ENCODE data around the gene TACR1. TPM values are rescaled to one million over a fixed set of nuclear protein-coding genes. Genes with fewer than 3 reads are reported as not detected.

TACR1 gene
- total and polyA plus RNA-seq, 2 of the 13 experiments (the other 11 are each of a cell fraction or from before 2014, with no cell fraction given) = not detected

DNA sequence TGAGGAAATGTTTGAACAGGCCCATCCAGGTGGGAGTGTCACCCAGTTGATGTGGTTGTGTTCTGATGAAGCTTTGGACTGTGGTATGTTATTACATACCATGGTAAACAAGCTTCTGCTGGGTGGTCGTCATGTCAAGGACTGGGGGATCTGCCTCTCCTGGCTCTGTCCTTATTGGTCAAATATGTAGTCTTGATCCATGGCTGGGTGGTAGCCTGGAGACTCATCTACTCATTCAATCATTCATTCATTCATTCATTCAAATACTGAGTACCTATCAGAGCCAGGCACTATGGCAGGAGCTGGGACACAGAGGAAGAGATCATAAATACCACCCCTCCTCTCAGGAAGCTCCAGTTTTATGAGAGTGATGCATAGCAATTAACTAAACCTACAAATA is 60.8 kb downstream of the TACR1 start:
- Histone ChIP-seq H3K4me2 (ENCODE audit: low read depth, low read length) (no peak overlapping the region), H3K4me1 (ENCODE audit: insufficient read depth, low read length) (no peaks in the 10 kb centered on the region), H3K9me3 (ENCODE audit: low read length) (no peaks in the 10 kb centered on the region), H2AFZ (ENCODE audit: low read length) (no peak overlapping the region), H3K27ac (ENCODE audit: extremely low read length, insufficient read depth, low read length) (no peak overlapping the region), H3K36me3 (replicated peaks in 1 of 2; ENCODE audit: control insufficient read depth in 1 of 2, insufficient read depth in 2 of 2, low read length in 2 of 2) (no peaks in the 10 kb centered on the region), H3K9ac (ENCODE audit: insufficient read depth, low read depth, low read length) (no peak overlapping the region), H3K27me3 (ENCODE audit: control insufficient read depth in 1 of 2, insufficient read depth in 2 of 2, low read length in 2 of 2) (no peaks in the 10 kb centered on the region), H4K20me1 (ENCODE audit: insufficient read depth, low read length) (no peaks in the 10 kb centered on the region), H3K79me2 (ENCODE audit: insufficient read depth, low read length) (no peaks in the 10 kb centered on the region), H3K4me3 (replicated peaks in 1 of 3; ENCODE audit: insufficient read depth in 1 of 3, low read depth in 2 of 3, low read length in 3 of 3) (no peak overlapping the region)
- in situ Hi-C loops (cut with HindIII; ENCODE audit: extremely low pct_ligation_motif_present, low pct_unique_long_range_greater_than_20kb) = no loop called here
- 17% methylated on average over 1 of the region's 1 CpG for WGBS (ENCODE audit: low lambda C conversion rate)
- intact Hi-C loops (cut with micrococcal nuclease; ENCODE audit: unreplicated experiment) = no loop called here
- DNase-seq (ENCODE audit: low spot score) = no peak
- no peak for FAIRE-seq
- CTCF ChIA-PET (ENCODE audit: low intra/inter-chr PET ratio, low total read pairs) = no interaction called here
- BruUV-seq (replicated peaks) = no TSS peak
- ATAC-seq = no peak
- TF ChIP-seq, protein P1, sequence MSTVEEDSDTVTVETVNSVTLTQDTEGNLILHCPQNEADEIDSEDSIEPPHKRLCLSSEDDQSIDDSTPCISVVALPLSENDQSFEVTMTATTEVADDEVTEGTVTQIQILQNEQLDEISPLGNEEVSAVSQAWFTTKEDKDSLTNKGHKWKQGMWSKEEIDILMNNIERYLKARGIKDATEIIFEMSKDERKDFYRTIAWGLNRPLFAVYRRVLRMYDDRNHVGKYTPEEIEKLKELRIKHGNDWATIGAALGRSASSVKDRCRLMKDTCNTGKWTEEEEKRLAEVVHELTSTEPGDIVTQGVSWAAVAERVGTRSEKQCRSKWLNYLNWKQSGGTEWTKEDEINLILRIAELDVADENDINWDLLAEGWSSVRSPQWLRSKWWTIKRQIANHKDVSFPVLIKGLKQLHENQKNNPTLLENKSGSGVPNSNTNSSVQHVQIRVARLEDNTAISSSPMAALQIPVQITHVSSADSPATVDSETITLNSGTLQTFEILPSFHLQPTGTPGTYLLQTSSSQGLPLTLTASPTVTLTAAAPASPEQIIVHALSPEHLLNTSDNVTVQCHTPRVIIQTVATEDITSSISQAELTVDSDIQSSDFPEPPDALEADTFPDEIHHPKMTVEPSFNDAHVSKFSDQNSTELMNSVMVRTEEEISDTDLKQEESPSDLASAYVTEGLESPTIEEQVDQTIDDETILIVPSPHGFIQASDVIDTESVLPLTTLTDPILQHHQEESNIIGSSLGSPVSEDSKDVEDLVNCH (CRISPR knock-in tag; IDR thresholded peaks at IDR 0.05) = no peak
- TF ChIP-seq ZNF20 (CRISPR knock-in tag; IDR thresholded peaks at IDR 0.05) = no peak
- no peak for TF ChIP-seq ZNF383 (CRISPR knock-in tag; IDR thresholded peaks at IDR 0.05; ENCODE audit: borderline replicate concordance)
- no peak for TF ChIP-seq ZNF792 (CRISPR knock-in tag; IDR thresholded peaks at IDR 0.05)
- TF ChIP-seq, protein P2, sequence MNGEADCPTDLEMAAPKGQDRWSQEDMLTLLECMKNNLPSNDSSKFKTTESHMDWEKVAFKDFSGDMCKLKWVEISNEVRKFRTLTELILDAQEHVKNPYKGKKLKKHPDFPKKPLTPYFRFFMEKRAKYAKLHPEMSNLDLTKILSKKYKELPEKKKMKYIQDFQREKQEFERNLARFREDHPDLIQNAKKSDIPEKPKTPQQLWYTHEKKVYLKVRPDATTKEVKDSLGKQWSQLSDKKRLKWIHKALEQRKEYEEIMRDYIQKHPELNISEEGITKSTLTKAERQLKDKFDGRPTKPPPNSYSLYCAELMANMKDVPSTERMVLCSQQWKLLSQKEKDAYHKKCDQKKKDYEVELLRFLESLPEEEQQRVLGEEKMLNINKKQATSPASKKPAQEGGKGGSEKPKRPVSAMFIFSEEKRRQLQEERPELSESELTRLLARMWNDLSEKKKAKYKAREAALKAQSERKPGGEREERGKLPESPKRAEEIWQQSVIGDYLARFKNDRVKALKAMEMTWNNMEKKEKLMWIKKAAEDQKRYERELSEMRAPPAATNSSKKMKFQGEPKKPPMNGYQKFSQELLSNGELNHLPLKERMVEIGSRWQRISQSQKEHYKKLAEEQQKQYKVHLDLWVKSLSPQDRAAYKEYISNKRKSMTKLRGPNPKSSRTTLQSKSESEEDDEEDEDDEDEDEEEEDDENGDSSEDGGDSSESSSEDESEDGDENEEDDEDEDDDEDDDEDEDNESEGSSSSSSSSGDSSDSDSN (CRISPR knock-in tag; IDR thresholded peaks at IDR 0.05) = no peak
- TF ChIP-seq, protein P3, sequence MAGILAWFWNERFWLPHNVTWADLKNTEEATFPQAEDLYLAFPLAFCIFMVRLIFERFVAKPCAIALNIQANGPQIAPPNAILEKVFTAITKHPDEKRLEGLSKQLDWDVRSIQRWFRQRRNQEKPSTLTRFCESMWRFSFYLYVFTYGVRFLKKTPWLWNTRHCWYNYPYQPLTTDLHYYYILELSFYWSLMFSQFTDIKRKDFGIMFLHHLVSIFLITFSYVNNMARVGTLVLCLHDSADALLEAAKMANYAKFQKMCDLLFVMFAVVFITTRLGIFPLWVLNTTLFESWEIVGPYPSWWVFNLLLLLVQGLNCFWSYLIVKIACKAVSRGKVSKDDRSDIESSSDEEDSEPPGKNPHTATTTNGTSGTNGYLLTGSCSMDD (CRISPR knock-in tag; IDR thresholded peaks at IDR 0.05) = no peak
- TF ChIP-seq ZNF761 (CRISPR knock-in tag; conservative IDR thresholded peaks at IDR 0.05) = no peak
- no peak for TF ChIP-seq ZNF577 (CRISPR knock-in tag; IDR thresholded peaks at IDR 0.05; ENCODE audit: borderline replicate concordance, low read depth)
- TF ChIP-seq BCL6 (CRISPR knock-in tag; IDR thresholded peaks at IDR 0.05) = no peak
- TF ChIP-seq ZZZ3 (CRISPR knock-in tag; IDR thresholded peaks at IDR 0.05; ENCODE audit: borderline replicate concordance) = no peak
- TF ChIP-seq ZNF121 (CRISPR knock-in tag; IDR thresholded peaks at IDR 0.05) = no peak
- no peak for TF ChIP-seq MTF2 (CRISPR knock-in tag; IDR thresholded peaks at IDR 0.05; ENCODE audit: borderline replicate concordance)
- TF ChIP-seq, protein P4, sequence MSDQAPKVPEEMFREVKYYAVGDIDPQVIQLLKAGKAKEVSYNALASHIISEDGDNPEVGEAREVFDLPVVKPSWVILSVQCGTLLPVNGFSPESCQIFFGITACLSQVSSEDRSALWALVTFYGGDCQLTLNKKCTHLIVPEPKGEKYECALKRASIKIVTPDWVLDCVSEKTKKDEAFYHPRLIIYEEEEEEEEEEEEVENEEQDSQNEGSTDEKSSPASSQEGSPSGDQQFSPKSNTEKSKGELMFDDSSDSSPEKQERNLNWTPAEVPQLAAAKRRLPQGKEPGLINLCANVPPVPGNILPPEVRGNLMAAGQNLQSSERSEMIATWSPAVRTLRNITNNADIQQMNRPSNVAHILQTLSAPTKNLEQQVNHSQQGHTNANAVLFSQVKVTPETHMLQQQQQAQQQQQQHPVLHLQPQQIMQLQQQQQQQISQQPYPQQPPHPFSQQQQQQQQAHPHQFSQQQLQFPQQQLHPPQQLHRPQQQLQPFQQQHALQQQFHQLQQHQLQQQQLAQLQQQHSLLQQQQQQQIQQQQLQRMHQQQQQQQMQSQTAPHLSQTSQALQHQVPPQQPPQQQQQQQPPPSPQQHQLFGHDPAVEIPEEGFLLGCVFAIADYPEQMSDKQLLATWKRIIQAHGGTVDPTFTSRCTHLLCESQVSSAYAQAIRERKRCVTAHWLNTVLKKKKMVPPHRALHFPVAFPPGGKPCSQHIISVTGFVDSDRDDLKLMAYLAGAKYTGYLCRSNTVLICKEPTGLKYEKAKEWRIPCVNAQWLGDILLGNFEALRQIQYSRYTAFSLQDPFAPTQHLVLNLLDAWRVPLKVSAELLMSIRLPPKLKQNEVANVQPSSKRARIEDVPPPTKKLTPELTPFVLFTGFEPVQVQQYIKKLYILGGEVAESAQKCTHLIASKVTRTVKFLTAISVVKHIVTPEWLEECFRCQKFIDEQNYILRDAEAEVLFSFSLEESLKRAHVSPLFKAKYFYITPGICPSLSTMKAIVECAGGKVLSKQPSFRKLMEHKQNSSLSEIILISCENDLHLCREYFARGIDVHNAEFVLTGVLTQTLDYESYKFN (CRISPR knock-in tag; conservative IDR thresholded peaks at IDR 0.05) = no peak
- TF ChIP-seq ZNF543 (CRISPR knock-in tag; IDR thresholded peaks at IDR 0.05) = no peak
- TF ChIP-seq, protein P5, sequence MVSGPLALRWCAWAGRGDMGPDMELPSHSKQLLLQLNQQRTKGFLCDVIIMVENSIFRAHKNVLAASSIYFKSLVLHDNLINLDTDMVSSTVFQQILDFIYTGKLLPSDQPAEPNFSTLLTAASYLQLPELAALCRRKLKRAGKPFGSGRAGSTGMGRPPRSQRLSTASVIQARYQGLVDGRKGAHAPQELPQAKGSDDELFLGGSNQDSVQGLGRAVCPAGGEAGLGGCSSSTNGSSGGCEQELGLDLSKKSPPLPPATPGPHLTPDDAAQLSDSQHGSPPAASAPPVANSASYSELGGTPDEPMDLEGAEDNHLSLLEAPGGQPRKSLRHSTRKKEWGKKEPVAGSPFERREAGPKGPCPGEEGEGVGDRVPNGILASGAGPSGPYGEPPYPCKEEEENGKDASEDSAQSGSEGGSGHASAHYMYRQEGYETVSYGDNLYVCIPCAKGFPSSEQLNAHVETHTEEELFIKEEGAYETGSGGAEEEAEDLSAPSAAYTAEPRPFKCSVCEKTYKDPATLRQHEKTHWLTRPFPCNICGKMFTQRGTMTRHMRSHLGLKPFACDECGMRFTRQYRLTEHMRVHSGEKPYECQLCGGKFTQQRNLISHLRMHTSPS (CRISPR knock-in tag; IDR thresholded peaks at IDR 0.05; ENCODE audit: low read depth) = no peak
- POLR2A ChIA-PET = no interaction called here
